GM12801 (cell line): ENCODE measurements around the gene FOXO6.

Experiments
- TF ChIP-seq, protein P1 (sequence below): IDR thresholded peaks from one replicate; pipeline ENCODE4 v1.5.1; 2011; ENCODE audit warnings: control low read depth; ENCODE audit not compliant: insufficient read length; ENCODE audit errors: extremely low read depth

FOXO6 gene

DNA sequence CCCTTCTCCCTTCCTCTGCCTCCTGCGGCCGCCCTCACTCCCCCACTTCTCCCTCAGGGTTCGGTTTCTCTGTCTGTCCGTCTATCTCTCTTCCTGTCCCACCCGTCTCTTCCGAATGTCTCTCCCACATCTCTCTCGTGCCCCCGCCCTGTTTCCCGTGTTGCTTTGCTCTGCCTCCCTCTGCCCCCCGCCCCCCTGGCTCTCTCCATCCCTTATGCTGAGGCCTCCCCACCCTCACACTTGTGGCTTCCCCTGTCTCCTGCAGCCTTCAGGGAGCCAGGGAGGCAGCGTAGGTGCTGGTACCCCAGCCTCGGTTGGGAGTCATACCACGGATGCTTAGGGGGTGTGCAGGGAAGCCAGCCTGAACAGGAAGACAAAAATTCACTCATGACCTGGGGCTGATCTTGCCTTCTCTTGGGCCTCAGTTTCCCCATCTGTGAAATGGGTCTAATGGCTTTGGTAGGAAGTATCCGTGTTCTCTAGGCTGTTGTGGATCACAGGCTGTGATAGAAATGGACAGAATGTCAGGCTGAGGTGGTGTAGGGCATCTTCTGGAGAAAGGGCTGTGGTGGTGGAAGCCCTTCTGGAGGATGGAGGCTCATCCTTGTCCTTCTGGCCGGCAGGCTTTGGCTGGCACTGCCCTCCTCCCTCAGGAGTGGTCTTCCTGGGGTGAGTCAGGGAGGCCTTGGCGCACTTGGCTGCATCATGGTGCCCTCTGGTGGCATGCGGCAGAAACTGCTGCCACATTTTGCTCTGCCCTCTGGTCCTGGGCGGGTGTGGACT lies 55.5 kb downstream of the FOXO6 start:
- TF ChIP-seq, protein P1, sequence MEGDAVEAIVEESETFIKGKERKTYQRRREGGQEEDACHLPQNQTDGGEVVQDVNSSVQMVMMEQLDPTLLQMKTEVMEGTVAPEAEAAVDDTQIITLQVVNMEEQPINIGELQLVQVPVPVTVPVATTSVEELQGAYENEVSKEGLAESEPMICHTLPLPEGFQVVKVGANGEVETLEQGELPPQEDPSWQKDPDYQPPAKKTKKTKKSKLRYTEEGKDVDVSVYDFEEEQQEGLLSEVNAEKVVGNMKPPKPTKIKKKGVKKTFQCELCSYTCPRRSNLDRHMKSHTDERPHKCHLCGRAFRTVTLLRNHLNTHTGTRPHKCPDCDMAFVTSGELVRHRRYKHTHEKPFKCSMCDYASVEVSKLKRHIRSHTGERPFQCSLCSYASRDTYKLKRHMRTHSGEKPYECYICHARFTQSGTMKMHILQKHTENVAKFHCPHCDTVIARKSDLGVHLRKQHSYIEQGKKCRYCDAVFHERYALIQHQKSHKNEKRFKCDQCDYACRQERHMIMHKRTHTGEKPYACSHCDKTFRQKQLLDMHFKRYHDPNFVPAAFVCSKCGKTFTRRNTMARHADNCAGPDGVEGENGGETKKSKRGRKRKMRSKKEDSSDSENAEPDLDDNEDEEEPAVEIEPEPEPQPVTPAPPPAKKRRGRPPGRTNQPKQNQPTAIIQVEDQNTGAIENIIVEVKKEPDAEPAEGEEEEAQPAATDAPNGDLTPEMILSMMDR: peak; percentile 81

DNA sequence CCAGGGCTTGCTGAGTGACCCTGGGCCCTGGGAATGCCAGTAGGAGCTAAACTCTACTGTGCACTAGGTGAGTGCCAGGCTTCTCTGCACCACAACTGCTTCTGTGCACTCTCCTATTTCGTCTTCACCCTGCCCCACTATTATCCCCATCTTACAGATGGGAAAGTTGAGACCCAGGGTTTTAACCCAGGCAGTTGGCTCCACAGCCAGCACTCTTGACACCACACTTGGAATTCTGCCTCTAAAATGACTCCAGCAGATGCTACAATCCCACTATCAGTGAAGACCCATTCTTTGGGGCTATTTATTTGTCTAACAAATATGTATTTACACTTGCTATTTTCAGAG lies 56.1 kb downstream of the FOXO6 start:
- TF ChIP-seq, protein P1: no peak

DNA sequence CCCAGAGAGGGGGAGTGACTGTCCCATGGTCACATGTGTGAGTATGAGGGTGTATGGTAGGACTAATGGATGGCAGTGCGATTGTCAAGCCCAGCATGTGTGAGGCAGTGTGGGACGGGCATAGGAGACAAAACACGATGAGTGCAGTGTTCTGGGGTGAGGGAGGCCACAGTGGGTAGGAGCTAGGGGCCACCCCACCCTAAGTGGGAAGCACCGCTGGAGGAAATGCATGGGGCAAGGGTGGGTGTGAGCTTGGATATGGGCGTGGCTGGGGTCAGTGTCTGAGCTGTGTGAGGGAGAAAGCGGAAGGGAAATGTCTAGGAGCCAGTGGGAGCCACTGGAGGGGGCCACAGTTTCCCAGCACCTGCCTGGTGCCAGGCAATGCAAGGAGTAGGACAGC lies 56.5 kb downstream of the FOXO6 start:
- TF ChIP-seq, protein P1: no peak

DNA sequence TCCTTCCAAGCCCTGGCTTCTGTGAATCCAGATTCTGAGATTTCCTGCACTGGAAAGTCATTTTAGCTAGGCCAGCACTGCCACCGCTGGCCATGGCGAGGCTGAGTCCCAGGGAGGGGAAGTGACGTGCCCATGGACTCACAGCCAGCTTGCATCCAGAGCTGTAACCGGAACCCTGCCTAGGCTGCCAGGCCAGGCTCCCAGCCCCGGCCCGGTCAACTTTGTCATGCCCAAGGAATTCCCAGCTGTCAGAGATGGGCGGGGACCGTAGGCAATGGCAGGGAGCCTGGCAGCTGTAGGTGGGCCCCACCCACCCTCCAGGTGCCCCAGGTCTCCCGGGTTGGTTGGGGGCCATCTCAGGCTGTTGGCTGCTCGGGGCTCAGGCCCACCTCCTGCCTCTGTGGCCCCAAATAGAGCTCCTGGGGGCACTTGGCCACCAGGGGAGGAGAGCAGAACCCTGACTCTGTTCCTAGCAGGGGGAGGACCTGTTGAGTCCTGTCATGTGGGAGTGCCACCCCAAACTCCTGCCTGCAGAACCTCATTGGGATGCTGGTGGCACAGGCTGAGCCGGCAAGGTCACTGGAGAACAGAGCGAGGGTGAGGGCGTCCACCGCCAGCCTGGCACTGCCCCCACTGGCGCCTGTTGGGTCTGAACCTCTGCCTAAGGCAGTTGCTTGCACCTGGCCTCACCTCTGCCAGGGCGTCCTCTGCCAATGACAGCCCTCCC lies 57.8 kb downstream of the FOXO6 start:
- TF ChIP-seq, protein P1: no peak

DNA sequence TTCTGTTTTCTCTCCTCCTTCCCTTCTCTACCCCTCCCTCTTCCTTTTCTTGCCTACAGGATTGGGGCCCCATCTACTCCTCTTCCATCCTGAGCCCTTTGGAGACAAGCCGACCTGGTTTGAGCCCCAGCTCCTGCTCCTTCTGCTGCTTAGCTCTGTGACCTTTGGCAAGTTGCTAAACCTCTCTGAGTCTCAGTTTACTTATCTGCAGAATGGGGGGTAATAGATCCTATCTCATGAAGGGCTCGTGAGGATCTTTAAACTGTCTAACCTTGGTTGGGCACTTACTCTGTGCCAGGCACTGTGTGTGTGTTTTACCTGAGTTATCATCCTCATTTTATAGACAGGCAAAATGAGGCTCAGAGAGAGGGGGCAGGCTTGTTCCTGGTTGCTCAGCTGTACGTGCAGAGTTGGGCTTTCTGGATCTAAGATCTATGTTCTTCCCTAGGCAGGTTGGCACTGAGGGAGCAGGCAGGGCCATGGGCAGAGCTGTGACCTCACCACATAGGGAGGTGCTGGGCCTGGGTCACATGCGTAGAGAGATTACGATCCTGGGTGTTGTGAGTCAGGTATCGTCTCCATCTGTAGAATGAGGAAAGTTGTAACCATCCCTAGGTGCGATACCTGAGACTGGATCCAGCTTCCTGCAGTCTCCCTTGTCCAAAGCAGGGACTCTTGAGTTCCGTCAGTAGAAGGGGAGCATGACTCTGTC lies 58.5 kb downstream of the FOXO6 start:
- TF ChIP-seq, protein P1: no peak

DNA sequence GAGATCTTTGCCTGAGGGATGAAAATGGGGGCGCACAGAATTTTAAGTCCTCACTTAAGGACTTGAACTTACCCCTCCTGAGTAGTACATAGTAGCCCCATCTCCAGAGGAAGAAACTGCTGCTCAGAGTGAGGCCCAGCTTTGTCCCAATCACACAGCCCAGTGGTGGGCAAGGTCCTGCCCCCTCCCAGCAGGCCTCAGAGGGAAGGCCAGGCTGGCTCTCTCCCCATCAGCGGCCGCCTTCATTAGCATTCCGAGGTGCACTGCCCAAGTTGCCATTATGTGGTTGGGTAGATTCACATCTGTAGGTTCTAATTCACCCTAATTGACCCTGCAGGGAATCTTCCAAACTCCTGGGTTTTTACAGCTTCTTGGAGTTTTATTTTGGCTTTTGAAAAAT lies 59.1 kb downstream of the FOXO6 start:
- TF ChIP-seq, protein P1: no peak

DNA sequence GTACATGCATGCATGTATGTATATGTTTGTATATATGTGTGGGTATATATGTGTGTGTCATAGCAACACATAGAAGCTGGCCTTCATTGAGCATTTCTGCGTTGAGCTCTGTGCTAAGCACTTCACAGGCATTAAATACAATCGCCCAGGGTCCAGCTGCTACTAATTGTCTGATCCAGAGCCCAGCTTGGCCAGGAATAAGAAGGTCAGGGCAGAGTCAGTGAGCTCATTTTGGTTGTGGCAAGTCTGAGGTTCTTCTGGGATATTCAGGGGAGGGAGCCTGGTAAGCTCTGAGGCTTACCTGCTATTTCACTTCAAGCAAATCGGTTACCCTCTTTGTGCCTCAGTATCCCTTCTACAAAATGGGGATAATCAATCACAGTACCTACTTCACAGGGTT lies 59.6 kb downstream of the FOXO6 start:
- TF ChIP-seq, protein P1: no peak
